Right kidney (tissue), 1 donor: ENCODE measurements around the gene POLR1C.

Source experiments
- DNase-seq: peaks from one replicate; pipeline ENCODE4 v3.0.0-alpha.2; 2016

POLR1C gene

DNA sequence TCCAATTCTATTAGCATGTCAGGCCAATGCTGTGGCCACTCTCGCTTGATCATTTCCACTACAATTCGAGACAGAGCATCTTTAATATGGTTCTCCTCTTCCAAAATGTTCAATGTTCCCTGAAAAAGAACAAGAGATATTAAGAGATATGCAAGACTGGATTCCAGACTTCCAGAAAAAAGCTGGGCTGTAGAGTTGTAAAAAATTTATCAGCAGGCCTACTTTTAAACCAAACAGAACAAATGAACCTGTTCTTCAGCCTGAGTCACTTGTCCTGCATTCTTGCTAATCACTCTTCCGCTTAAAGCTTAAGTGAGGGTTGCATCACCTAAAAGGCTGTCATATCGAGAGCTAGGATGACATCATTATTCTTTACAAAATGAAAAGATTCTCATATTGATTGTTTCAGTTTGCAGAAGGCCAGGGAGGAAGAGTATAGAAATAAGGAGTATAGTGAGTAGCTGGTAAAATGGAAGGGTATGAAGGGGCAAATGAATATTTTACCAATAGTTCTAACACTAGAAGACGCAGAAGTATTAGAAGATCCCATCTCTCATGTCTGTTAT is 54.1 kb downstream of the POLR1C start:
- no peak for DNase-seq
